HL-60 (cell line): ENCODE results near the gene FANCC.

Experiments used
- DNase-seq, 2 experiments: peaks; one replicate each; pipeline ENCODE4 v3.0.0-alpha.2; 2010 to 2020; ENCODE audit warnings: low read depth in 1 of 2, low spot score in 1 of 2
- H3K27ac ChIP-seq: fragments of 250-450 bp; sonication (Bioruptor Pico); replicated peaks from 2 replicates; pipeline ENCODE4 v1.5.1; 2020; ENCODE audit warnings: mild to moderate bottlenecking, moderate library complexity
- H3K27me3 ChIP-seq: fragments of 250-450 bp; sonication (Bioruptor Pico); 2 replicates; pipeline ENCODE4 v1.5.1; 2021; ENCODE audit warnings: mild to moderate bottlenecking, moderate library complexity; ENCODE audit not compliant: insufficient read depth, poor library complexity, severe bottlenecking
- H3K4me3 ChIP-seq: replicated peaks from 2 replicates; pipeline ENCODE4 v1.5.1; 2011; ENCODE audit warnings: mild to moderate bottlenecking, control low read depth, low read length; ENCODE audit not compliant: insufficient read depth
- CTCF ChIP-seq: IDR thresholded peaks from one replicate; pipeline ENCODE4 v1.5.1; 2011; ENCODE audit warnings: low read length, control low read depth, inconsistent platforms; ENCODE audit not compliant: insufficient read depth
- GABPA ChIP-seq: IDR thresholded peaks from 2 replicates; pipeline ENCODE4 v1.6.1; 2012; ENCODE audit warnings: low read depth
- POLR2AphosphoS5 ChIP-seq: IDR thresholded peaks from 2 replicates; pipeline ENCODE4 v1.6.1; 2012; ENCODE audit warnings: low read depth
- REST ChIP-seq: IDR thresholded peaks from 2 replicates; pipeline ENCODE4 v1.6.1; 2012; ENCODE audit warnings: low read depth; ENCODE audit not compliant: insufficient replicate concordance
- SPI1 ChIP-seq: IDR thresholded peaks from 2 replicates; pipeline ENCODE4 v1.6.1; 2012; ENCODE audit warnings: low read depth, mild to moderate bottlenecking, borderline replicate concordance

The FANCC gene

GRCh38 chr9:95264954-95265615, 52.4 kb downstream of the FANCC start:
- Histone ChIP-seq H3K27me3 (no peaks in the 10 kb centered on the region), H3K27ac (no peak overlapping the region), H3K4me3 (no peak overlapping the region)
- TF ChIP-seq POLR2AphosphoS5 (no peak), GABPA (no peak), SPI1 (no peak), REST (no peak), CTCF (no peak)
- DNase-seq, result no peak

- TF ChIP-seq POLR2AphosphoS5 (no peak), REST (no peak), SPI1 (no peak)
- no peak overlapping the region for H3K27ac ChIP-seq
- DNase-seq, result no peak
- no peaks in the 10 kb centered on the region for H3K27me3 ChIP-seq
- H3K4me3 ChIP-seq, result no peak overlapping the region
These were observed 55.6 kb downstream of the FANCC start for GRCh38 chr9:95261890-95262289.

- no peak overlapping the region for H3K4me3 ChIP-seq
- TF ChIP-seq REST (no peak), GABPA (no peak), SPI1 (no peak), POLR2AphosphoS5 (no peak), CTCF (no peak)
- no peak for DNase-seq
These were observed 66.9 kb downstream of the FANCC start for GRCh38 chr9:95250462-95251221.

More at GRCh38 chr9:95250462-95251221, 66.9 kb downstream of the FANCC start:
- no peaks in the 10 kb centered on the region for H3K27me3 ChIP-seq
- H3K27ac ChIP-seq, result no peak overlapping the region
